ENCODE measurements around the gene FZD1. TPM values are rescaled to one million over a fixed set of nuclear protein-coding genes. Genes with fewer than 3 reads are reported as not detected.

The FZD1 gene
- total and polyA plus RNA-seq, 2 experiments from 2014 or later, result 0.34 to 1.4 TPM

DNA sequence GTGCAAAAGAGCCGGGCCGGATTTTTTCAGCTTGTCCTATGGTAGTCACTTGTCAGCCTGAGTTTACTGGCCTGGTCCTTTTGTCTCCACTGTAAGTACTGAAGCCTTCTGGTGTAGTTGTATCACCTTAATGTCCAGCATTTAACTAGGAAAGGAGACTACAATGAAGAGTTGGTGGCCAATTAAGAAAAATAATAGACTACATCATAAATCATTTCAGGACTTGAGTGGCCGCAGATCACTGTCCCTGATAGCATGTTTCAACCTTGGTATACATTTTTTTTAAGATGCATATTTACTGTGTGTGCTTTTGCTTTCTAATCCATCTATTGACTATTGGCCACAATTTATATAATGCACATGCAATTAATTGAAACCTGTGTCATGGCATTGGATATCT, 6.1 kb downstream of the FZD1 start (continued):
- TF ChIP-seq, protein P1, sequence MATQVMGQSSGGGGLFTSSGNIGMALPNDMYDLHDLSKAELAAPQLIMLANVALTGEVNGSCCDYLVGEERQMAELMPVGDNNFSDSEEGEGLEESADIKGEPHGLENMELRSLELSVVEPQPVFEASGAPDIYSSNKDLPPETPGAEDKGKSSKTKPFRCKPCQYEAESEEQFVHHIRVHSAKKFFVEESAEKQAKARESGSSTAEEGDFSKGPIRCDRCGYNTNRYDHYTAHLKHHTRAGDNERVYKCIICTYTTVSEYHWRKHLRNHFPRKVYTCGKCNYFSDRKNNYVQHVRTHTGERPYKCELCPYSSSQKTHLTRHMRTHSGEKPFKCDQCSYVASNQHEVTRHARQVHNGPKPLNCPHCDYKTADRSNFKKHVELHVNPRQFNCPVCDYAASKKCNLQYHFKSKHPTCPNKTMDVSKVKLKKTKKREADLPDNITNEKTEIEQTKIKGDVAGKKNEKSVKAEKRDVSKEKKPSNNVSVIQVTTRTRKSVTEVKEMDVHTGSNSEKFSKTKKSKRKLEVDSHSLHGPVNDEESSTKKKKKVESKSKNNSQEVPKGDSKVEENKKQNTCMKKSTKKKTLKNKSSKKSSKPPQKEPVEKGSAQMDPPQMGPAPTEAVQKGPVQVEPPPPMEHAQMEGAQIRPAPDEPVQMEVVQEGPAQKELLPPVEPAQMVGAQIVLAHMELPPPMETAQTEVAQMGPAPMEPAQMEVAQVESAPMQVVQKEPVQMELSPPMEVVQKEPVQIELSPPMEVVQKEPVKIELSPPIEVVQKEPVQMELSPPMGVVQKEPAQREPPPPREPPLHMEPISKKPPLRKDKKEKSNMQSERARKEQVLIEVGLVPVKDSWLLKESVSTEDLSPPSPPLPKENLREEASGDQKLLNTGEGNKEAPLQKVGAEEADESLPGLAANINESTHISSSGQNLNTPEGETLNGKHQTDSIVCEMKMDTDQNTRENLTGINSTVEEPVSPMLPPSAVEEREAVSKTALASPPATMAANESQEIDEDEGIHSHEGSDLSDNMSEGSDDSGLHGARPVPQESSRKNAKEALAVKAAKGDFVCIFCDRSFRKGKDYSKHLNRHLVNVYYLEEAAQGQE (IDR thresholded peaks at IDR 0.05; ENCODE audit: unreplicated experiment), result no peak
- TF ChIP-seq POLR2AphosphoS5 (IDR thresholded peaks at IDR 0.05; ENCODE audit: low read depth), result no peak

DNA sequence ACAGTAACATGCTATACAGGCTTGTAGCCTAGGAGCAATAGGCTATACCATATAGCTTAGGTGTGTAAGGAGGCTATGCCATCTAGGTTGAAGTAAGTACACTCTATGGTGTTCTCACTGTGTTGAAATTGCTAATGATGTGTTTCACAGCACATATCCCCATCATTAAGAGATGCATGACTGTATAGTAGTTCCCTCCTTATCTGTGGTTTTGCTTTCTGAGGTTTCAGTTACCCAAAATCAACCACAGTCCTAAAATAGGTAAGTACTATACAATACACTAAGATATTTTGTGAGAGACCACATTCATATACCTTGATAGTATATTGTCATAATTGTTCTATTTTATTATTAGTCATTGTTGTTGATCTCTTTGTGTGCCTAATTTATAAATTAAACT, 12.7 kb downstream of the FZD1 start:
- peaks cover 2% of the 10 kb centered on the region for H3K27me3 Mint-ChIP-seq (ENCODE audit: insufficient read depth, low read depth, poor library complexity)
- Histone ChIP-seq H3K27me3 (ENCODE audit: insufficient read depth) (0 out of 2 replicates have a peak, but pooled peaks cover 3% of the 10 kb centered on the region), H3K4me2 (no peak overlapping the region), H3K4me3 (no peak overlapping the region), H4K20me1 (replicated peaks; ENCODE audit: insufficient read depth) (no peaks in the 10 kb centered on the region), H3K9me2 (ENCODE audit: insufficient read depth) (no peaks in the 10 kb centered on the region), H3K27ac (ENCODE audit: low read depth) (no peak overlapping the region), H3K36me3 (ENCODE audit: insufficient read depth) (no peaks in the 10 kb centered on the region), H3K79me2 (replicated peaks; ENCODE audit: insufficient read depth) (no peaks in the 10 kb centered on the region), H3K4me1 (ENCODE audit: insufficient read depth) (0 out of 2 replicates have a peak, but pooled peaks cover 14% of the 10 kb centered on the region), H3F3A (replicated peaks; ENCODE audit: low read depth) (no peaks in the 10 kb centered on the region), H2AFZ (no peak overlapping the region)
- no peak for ATAC-seq
- no peaks in the 10 kb centered on the region; the same call in 2 of the 3 replicates for H3K9me3 Mint-ChIP-seq
- peaks cover 5% of the 10 kb centered on the region for H3K4me1 Mint-ChIP-seq
- TF ChIP-seq NANOG (IDR thresholded peaks at IDR 0.05; ENCODE audit: borderline replicate concordance) (no peak), ZNF114 (CRISPR knock-in tag; IDR thresholded peaks at IDR 0.05) (no peak)
- TF ChIP-seq, protein P2, sequence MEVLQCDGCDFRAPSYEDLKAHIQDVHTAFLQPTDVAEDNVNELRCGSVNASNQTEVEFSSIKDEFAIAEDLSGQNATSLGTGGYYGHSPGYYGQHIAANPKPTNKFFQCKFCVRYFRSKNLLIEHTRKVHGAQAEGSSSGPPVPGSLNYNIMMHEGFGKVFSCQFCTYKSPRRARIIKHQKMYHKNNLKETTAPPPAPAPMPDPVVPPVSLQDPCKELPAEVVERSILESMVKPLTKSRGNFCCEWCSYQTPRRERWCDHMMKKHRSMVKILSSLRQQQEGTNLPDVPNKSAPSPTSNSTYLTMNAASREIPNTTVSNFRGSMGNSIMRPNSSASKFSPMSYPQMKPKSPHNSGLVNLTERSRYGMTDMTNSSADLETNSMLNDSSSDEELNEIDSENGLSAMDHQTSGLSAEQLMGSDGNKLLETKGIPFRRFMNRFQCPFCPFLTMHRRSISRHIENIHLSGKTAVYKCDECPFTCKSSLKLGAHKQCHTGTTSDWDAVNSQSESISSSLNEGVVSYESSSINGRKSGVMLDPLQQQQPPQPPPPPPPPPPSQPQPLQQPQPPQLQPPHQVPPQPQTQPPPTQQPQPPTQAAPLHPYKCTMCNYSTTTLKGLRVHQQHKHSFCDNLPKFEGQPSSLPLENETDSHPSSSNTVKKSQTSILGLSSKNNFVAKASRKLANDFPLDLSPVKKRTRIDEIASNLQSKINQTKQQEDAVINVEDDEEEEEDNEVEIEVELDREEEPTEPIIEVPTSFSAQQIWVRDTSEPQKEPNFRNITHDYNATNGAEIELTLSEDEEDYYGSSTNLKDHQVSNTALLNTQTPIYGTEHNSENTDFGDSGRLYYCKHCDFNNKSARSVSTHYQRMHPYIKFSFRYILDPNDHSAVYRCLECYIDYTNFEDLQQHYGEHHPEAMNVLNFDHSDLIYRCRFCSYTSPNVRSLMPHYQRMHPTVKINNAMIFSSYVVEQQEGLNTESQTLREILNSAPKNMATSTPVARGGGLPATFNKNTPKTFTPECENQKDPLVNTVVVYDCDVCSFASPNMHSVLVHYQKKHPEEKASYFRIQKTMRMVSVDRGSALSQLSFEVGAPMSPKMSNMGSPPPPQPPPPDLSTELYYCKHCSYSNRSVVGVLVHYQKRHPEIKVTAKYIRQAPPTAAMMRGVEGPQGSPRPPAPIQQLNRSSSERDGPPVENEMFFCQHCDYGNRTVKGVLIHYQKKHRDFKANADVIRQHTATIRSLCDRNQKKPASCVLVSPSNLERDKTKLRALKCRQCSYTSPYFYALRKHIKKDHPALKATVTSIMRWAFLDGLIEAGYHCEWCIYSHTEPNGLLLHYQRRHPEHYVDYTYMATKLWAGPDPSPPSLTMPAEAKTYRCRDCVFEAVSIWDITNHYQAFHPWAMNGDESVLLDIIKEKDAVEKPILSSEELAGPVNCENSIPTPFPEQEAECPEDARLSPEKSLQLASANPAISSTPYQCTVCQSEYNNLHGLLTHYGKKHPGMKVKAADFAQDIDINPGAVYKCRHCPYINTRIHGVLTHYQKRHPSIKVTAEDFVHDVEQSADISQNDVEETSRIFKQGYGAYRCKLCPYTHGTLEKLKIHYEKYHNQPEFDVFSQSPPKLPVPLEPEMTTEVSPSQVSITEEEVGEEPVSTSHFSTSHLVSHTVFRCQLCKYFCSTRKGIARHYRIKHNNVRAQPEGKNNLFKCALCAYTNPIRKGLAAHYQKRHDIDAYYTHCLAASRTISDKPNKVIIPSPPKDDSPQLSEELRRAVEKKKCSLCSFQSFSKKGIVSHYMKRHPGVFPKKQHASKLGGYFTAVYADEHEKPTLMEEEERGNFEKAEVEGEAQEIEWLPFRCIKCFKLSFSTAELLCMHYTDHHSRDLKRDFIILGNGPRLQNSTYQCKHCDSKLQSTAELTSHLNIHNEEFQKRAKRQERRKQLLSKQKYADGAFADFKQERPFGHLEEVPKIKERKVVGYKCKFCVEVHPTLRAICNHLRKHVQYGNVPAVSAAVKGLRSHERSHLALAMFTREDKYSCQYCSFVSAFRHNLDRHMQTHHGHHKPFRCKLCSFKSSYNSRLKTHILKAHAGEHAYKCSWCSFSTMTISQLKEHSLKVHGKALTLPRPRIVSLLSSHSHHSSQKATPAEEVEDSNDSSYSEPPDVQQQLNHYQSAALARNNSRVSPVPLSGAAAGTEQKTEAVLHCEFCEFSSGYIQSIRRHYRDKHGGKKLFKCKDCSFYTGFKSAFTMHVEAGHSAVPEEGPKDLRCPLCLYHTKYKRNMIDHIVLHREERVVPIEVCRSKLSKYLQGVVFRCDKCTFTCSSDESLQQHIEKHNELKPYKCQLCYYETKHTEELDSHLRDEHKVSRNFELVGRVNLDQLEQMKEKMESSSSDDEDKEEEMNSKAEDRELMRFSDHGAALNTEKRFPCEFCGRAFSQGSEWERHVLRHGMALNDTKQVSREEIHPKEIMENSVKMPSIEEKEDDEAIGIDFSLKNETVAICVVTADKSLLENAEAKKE (CRISPR knock-in tag; IDR thresholded peaks at IDR 0.05), result no peak
- H3K27ac Mint-ChIP-seq, result no peak overlapping the region
- DNase-seq (ENCODE audit: low spot score), result no peak
- H3K36me3 Mint-ChIP-seq (ENCODE audit: low read depth), result no peaks in the 10 kb centered on the region
- no peak overlapping the region for H3K4me3 Mint-ChIP-seq
